LNCaP clone FGC (cell line): ENCODE results near the gene SAGE1.
A peak's percentile ranks its signal among the peaks of the same experiment; 100 is the strongest.
"Not testable (repeated sequence)": the region's sequence is repeated elsewhere in the genome, so short reads cannot be mapped to it uniquely, and the experiment has no call there.

Source experiments
- DNase-seq: peaks from one replicate; pipeline ENCODE4 v3.0.0-alpha.2; 2011; ENCODE audit warnings: low read depth
- H3K4me3 ChIP-seq: 2 replicates; pipeline ENCODE4 v1.5.1; 2011; ENCODE audit warnings: mild to moderate bottlenecking, low read depth, low read length, control low read depth
- TF ChIP-seq, protein P1 (sequence below): IDR thresholded peaks from 2 replicates; pipeline ENCODE4 v1.5.1; 2012; ENCODE audit warnings: mild to moderate bottlenecking; ENCODE audit not compliant: control insufficient read depth, insufficient read depth; ENCODE audit errors: extremely low read depth

SAGE1 gene, protein sequence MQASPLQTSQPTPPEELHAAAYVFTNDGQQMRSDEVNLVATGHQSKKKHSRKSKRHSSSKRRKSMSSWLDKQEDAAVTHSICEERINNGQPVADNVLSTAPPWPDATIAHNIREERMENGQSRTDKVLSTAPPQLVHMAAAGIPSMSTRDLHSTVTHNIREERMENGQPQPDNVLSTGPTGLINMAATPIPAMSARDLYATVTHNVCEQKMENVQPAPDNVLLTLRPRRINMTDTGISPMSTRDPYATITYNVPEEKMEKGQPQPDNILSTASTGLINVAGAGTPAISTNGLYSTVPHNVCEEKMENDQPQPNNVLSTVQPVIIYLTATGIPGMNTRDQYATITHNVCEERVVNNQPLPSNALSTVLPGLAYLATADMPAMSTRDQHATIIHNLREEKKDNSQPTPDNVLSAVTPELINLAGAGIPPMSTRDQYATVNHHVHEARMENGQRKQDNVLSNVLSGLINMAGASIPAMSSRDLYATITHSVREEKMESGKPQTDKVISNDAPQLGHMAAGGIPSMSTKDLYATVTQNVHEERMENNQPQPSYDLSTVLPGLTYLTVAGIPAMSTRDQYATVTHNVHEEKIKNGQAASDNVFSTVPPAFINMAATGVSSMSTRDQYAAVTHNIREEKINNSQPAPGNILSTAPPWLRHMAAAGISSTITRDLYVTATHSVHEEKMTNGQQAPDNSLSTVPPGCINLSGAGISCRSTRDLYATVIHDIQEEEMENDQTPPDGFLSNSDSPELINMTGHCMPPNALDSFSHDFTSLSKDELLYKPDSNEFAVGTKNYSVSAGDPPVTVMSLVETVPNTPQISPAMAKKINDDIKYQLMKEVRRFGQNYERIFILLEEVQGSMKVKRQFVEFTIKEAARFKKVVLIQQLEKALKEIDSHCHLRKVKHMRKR

DNA sequence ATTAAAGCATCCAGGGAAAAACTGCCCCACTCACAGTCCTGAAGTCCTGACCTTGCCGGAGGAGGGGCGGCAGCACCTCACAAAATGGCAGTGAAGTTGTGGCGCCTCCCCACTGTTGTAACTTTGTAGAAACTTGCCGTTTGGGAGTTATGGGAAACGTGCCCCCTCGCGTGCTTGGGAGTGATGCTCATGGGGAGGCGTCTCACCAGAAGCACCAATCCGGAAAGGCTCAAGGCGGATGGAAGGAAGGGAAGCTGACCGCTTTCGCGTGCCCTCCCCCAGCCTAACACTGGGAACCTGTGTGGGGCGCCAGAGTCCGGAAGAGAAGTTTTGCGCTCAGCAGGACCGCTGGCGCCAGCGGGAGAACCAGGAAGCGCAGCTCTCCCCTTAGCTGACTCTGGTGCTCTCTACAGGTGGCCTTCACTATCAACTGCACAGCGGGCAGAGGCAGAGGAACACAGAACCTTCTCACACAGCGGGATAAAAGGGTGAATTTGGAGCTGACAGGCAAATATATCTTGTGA lies at the start of gene SAGE1, which contains the start of gene CT45A10:
SAGE1 (plus strand) TSS at position 423 of the 524 bp plus-strand sequence. CDS start 2,527 bp downstream, outside the sequence.
CT45A10 (minus strand) TSS at position 151 of the 524 bp plus-strand sequence. CDS start 8,100 bp downstream, outside the sequence.
- no peak for DNase-seq
- no peak within 1 kb of the TSS for H3K4me3 ChIP-seq
- TF ChIP-seq, protein P1, sequence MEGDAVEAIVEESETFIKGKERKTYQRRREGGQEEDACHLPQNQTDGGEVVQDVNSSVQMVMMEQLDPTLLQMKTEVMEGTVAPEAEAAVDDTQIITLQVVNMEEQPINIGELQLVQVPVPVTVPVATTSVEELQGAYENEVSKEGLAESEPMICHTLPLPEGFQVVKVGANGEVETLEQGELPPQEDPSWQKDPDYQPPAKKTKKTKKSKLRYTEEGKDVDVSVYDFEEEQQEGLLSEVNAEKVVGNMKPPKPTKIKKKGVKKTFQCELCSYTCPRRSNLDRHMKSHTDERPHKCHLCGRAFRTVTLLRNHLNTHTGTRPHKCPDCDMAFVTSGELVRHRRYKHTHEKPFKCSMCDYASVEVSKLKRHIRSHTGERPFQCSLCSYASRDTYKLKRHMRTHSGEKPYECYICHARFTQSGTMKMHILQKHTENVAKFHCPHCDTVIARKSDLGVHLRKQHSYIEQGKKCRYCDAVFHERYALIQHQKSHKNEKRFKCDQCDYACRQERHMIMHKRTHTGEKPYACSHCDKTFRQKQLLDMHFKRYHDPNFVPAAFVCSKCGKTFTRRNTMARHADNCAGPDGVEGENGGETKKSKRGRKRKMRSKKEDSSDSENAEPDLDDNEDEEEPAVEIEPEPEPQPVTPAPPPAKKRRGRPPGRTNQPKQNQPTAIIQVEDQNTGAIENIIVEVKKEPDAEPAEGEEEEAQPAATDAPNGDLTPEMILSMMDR = no peak

DNA sequence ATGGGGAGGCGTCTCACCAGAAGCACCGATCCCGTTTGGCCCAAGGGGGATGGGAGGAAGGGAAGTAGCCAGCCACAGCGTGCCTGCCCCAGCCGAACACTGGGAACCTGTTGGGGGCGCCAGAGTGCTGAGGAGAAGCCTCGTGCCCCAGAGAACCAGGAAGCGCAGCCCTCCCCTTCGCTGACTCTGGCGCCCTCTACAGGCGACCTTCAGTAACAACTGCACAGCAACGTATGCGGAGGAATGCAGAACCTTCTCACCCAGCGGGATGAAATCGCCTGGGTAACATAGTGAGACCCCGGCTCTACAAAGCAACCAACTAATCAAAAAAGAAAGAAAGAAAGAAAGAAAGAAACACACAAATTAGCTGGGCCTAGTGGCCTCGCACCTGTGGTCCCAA lies 39.1 kb upstream of the SAGE1 start, which contains the start of gene CT45A8:
CT45A8 (minus strand) TSS at position 101 of the 400 bp plus-strand sequence. CDS start 3,755 bp downstream, outside the sequence.
- DNase-seq, H3K4me3 ChIP-seq: not testable (repeated sequence)

- H3K4me3 ChIP-seq, DNase-seq: not testable (repeated sequence)
Observed at GRCh38 chrX:135871712-135872111, 21.8 kb upstream of the SAGE1 start, which contains the start of gene CT45A9. CT45A9 (minus strand) TSS chrX:135871812; CDS start chrX:135868061, 3,751 bp downstream.

GRCh38 chrX:135882741-135883140 lies 10.8 kb upstream of the SAGE1 start:
- DNase-seq, H3K4me3 ChIP-seq: not testable (repeated sequence)

DNA sequence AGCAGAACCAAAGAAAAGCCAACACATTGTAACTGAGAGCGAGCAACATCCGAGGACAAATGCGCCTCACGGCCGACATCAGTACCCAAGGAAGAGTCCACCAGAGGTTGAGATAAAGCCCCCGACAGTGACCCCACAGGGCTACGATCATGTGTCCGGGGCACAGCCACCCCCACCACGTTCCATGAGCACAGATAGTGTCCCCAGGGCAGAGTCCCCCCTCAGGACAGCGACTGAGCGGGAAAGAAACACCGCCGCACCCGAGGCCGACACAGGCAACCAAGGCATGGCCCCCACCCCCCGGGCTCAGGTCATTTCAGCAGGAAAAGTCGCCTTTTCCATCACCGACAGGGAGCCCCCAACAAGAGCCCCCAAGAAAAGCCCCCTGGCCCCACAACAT lies 5.3 kb upstream of the SAGE1 start:
- DNase-seq, H3K4me3 ChIP-seq: not testable (repeated sequence)

DNA sequence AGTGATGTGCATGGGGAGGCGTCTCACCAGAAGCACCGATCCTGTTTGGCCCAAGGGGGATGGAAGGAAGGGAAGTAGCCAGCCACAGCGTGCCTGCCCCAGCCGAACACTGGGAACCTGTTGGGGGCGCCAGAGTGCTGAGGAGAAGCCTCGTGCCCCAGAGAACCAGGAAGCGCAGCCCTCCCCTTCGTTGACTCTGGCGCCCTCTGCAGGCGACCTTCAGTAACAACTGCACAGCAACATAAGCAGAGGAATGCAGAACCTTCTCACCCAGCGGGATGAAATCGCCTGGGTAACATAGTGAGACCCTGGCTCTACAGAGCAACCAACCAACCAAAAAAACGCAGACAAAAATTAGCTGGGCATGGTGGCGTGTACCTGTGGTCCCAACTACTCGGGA lies 4.5 kb upstream of the SAGE1 start:
- not testable (repeated sequence) for H3K4me3 ChIP-seq, DNase-seq
- TF ChIP-seq, protein P1 = peak; percentile 51

DNA sequence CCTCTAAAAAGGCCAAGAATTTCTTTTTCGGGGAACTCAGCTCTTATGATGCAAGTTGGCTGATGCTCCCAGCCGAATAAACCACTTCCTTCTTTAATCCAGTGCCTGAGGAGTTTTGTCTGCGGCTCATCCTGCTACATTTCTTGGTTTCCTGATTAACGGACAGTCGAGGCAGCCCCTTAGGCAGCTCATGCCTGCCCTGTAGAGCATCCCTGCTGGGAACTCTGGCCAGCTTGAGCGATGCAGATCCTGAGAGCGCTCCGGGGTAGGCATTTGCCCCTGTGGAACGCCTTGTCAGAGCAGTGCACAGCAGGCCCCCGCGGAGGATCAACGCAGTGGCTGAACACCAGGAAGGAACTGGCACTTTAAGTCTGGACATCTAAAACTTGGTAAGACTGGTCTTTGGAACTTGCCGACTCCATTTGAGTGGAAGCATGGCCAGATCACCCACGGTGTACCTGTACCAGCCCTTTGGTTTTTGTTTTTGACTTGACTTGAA lies 3.4 kb upstream of the SAGE1 start:
- DNase-seq = no peak
- H3K4me3 ChIP-seq = no peak overlapping the region
- TF ChIP-seq, protein P1 = no peak

DNA sequence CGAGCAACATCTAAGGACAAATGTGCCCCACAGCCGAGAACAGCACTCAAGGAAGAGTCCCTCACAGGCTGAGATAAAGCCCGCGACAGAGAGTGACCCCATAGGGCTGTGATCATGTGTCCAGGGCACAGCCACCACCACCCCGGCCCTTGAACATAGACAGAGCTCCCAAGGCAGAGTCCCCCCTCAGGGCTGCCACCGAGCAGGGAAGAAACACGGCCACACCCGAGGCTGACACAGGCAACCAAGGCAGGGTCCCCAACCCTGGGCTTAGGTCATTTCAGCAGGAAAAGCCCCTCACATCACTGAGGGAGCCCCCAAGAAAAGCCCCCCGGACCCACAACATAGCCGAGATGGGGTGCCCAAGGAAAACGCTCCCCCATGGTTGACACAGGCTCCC lies 735 bp upstream of the SAGE1 start:
- TF ChIP-seq, protein P1 = no peak
- no peak for DNase-seq
- H3K4me3 ChIP-seq = no peak overlapping the region
